ENCODE results near the gene MLF2. TPM values are rescaled to one million over a fixed set of nuclear protein-coding genes. Genes with fewer than 3 reads are reported as not detected.

The MLF2 gene
- total and polyA plus RNA-seq, 9 donors = 88.2 to 161 (median 146) TPM

GRCh38 chr12:6698352-6699046 lies 54.4 kb downstream of the MLF2 start:
- H3K27me3 ChIP-seq (ENCODE audit: control insufficient read depth, insufficient read depth, low read length) = peaks cover 40% of the 10 kb centered on the region
- H3K27ac ChIP-seq (ENCODE audit: low read length) = no peak overlapping the region
- no peaks in the 10 kb centered on the region for H3K36me3 ChIP-seq (ENCODE audit: control insufficient read depth, insufficient read depth, low read length)
- no peak for DNase-seq
- H3K4me1 ChIP-seq (ENCODE audit: control insufficient read depth, insufficient read depth, low read length) = peaks cover 10% of the 10 kb centered on the region
- 69% methylated on average over 6 of the region's 8 CpGs for WGBS (ENCODE audit: insufficient coverage)
- H3K4me3 ChIP-seq (ENCODE audit: low read length) = no peak overlapping the region
- H3K9me3 ChIP-seq (replicated peaks; ENCODE audit: control insufficient read depth, low read depth, low read length) = no peaks in the 10 kb centered on the region

Other genes starting within 250 kb of the MLF2 start
- 4,312 TPM for gene GAPDH, start 218.6 kb downstream of the MLF2 start, total RNA-seq
- gene GAPDH, start 218.6 kb downstream of the MLF2 start, polyA plus RNA-seq (ENCODE audit: insufficient read depth in 1 of 8, insufficient read length in 8 of 8, low replicate concordance in 1 of 8) = 1,000 to 10,000 TPM; 2,917 to 5,100 (median 3,934) TPM
- gene IFFO1, start 197.1 kb downstream of the MLF2 start, total RNA-seq = 20.1 TPM
- 10 to 100 TPM; 26.2 to 40.4 (median 34.7) TPM for gene IFFO1, start 197.1 kb downstream of the MLF2 start, polyA plus RNA-seq (ENCODE audit: insufficient read depth in 1 of 8, insufficient read length in 8 of 8, low replicate concordance in 1 of 8)
- 23.1 TPM for gene NOP2, start 184.8 kb downstream of the MLF2 start, total RNA-seq
- 10 to 100 TPM; 19.2 to 33.1 (median 26.1) TPM for gene NOP2, start 184.8 kb downstream of the MLF2 start, polyA plus RNA-seq (ENCODE audit: insufficient read depth in 1 of 8, insufficient read length in 8 of 8, low replicate concordance in 1 of 8)
- 142 TPM for gene CHD4, start 145.8 kb downstream of the MLF2 start, total RNA-seq
- 100 to 1,000 TPM; 138 to 193 (median 174) TPM for gene CHD4, start 145.8 kb downstream of the MLF2 start, polyA plus RNA-seq (ENCODE audit: insufficient read depth in 1 of 8, insufficient read length in 8 of 8, low replicate concordance in 1 of 8)
- gene LPAR5, start 117.2 kb downstream of the MLF2 start, total RNA-seq = 0.58 TPM
- 1 to 10 TPM; 1.0 to 2.9 (median 1.6) TPM for gene LPAR5, start 117.2 kb downstream of the MLF2 start, polyA plus RNA-seq (ENCODE audit: insufficient read depth in 1 of 8, insufficient read length in 8 of 8, low replicate concordance in 1 of 8)
- gene ACRBP, start 105.7 kb downstream of the MLF2 start, total RNA-seq = 1.4 TPM
- 1 to 10 TPM; 1.7 to 4.3 (median 2.3) TPM for gene ACRBP, start 105.7 kb downstream of the MLF2 start, polyA plus RNA-seq (ENCODE audit: insufficient read depth in 1 of 8, insufficient read length in 8 of 8, low replicate concordance in 1 of 8)
- 59.5 TPM for gene ING4, start 90.0 kb downstream of the MLF2 start, total RNA-seq
- gene ING4, start 90.0 kb downstream of the MLF2 start, polyA plus RNA-seq (ENCODE audit: insufficient read depth in 1 of 8, insufficient read length in 8 of 8, low replicate concordance in 1 of 8) = 10 to 100 TPM; 45.9 to 59.9 (median 54.3) TPM
- gene ZNF384, start 63.8 kb downstream of the MLF2 start, total RNA-seq = 18.2 TPM
- gene ZNF384, start 63.8 kb downstream of the MLF2 start, polyA plus RNA-seq (ENCODE audit: insufficient read depth in 1 of 8, insufficient read length in 8 of 8, low replicate concordance in 1 of 8) = 10 to 100 TPM; 36.9 to 57.9 (median 49.7) TPM
- 0.49 TPM for gene PIANP, start 52.3 kb downstream of the MLF2 start, total RNA-seq
- 1 to 10 TPM; 2.4 to 8.4 (median 5.6) TPM for gene PIANP, start 52.3 kb downstream of the MLF2 start, polyA plus RNA-seq (ENCODE audit: insufficient read depth in 1 of 8, insufficient read length in 8 of 8, low replicate concordance in 1 of 8)
- gene COPS7A, start 29.1 kb downstream of the MLF2 start, total RNA-seq = 53.6 TPM
- 10 to 100 TPM; 59.0 to 68.7 (median 64.7) TPM for gene COPS7A, start 29.1 kb downstream of the MLF2 start, polyA plus RNA-seq (ENCODE audit: insufficient read depth in 1 of 8, insufficient read length in 8 of 8, low replicate concordance in 1 of 8)
- 87.5 TPM for gene PTMS, start 13.2 kb upstream of the MLF2 start, total RNA-seq
- 100 to 1,000 TPM; 362 to 529 (median 482) TPM for gene PTMS, start 13.2 kb upstream of the MLF2 start, polyA plus RNA-seq (ENCODE audit: insufficient read depth in 1 of 8, insufficient read length in 8 of 8, low replicate concordance in 1 of 8)
- 0.18 TPM for gene LAG3, start 19.4 kb upstream of the MLF2 start, total RNA-seq
- gene LAG3, start 19.4 kb upstream of the MLF2 start, polyA plus RNA-seq (ENCODE audit: insufficient read depth in 1 of 8, insufficient read length in 8 of 8, low replicate concordance in 1 of 8) = 1 to 10 TPM in 3 of 8 donors, under 1 TPM in 5; 0.42 to 1.2 (median 0.67) TPM
- 3.1 TPM for gene CD4, start 36.4 kb upstream of the MLF2 start, total RNA-seq
- 1 to 10 TPM; 5.0 to 9.7 (median 7.0) TPM for gene CD4, start 36.4 kb upstream of the MLF2 start, polyA plus RNA-seq (ENCODE audit: insufficient read depth in 1 of 8, insufficient read length in 8 of 8, low replicate concordance in 1 of 8)
- 11.3 TPM for gene GPR162, start 68.7 kb upstream of the MLF2 start, total RNA-seq
- gene GPR162, start 68.7 kb upstream of the MLF2 start, polyA plus RNA-seq (ENCODE audit: insufficient read depth in 1 of 8, insufficient read length in 8 of 8, low replicate concordance in 1 of 8) = 10 to 100 TPM; 16.3 to 27.3 (median 20.6) TPM
- 23.1 TPM for gene P3H3, start 75.3 kb upstream of the MLF2 start, total RNA-seq
- gene P3H3, start 75.3 kb upstream of the MLF2 start, polyA plus RNA-seq (ENCODE audit: insufficient read depth in 1 of 8, insufficient read length in 8 of 8, low replicate concordance in 1 of 8) = 10 to 100 TPM; 33.6 to 70.5 (median 46.5) TPM
- 4.7 TPM for gene GNB3, start 87.8 kb upstream of the MLF2 start, total RNA-seq
- gene GNB3, start 87.8 kb upstream of the MLF2 start, polyA plus RNA-seq (ENCODE audit: insufficient read depth in 1 of 8, insufficient read length in 8 of 8, low replicate concordance in 1 of 8) = 10 to 100 TPM; 12.9 to 41.7 (median 22.8) TPM
- 14.0 TPM for gene CDCA3, start 98.1 kb upstream of the MLF2 start, total RNA-seq
- gene CDCA3, start 98.1 kb upstream of the MLF2 start, polyA plus RNA-seq (ENCODE audit: insufficient read depth in 1 of 8, insufficient read length in 8 of 8, low replicate concordance in 1 of 8) = 10 to 100 TPM; 16.4 to 27.6 (median 21.3) TPM
- gene USP5, start 99.0 kb upstream of the MLF2 start, total RNA-seq = 60.2 TPM
- gene USP5, start 99.0 kb upstream of the MLF2 start, polyA plus RNA-seq (ENCODE audit: insufficient read depth in 1 of 8, insufficient read length in 8 of 8, low replicate concordance in 1 of 8) = 10 to 100 TPM; 56.2 to 73.9 (median 65.9) TPM
- 1,287 TPM for gene TPI1, start 114.4 kb upstream of the MLF2 start, total RNA-seq
- gene TPI1, start 114.4 kb upstream of the MLF2 start, polyA plus RNA-seq (ENCODE audit: insufficient read depth in 1 of 8, insufficient read length in 8 of 8, low replicate concordance in 1 of 8) = 1,000 to 10,000 TPM in 1 of 8 donors, 100 to 1,000 TPM in 7; 707 to 1,049 (median 940) TPM
- 3.2 TPM for gene SPSB2, start 120.2 kb upstream of the MLF2 start, total RNA-seq
- gene SPSB2, start 120.2 kb upstream of the MLF2 start, polyA plus RNA-seq (ENCODE audit: insufficient read depth in 1 of 8, insufficient read length in 8 of 8, low replicate concordance in 1 of 8) = 1 to 10 TPM; 3.9 to 8.4 (median 6.8) TPM
- 5.7 TPM for gene LRRC23, start 151.7 kb upstream of the MLF2 start, total RNA-seq
- 10 to 100 TPM in 5 of 8 donors, 1 to 10 TPM in 3; 6.8 to 13.7 (median 11.0) TPM for gene LRRC23, start 151.7 kb upstream of the MLF2 start, polyA plus RNA-seq (ENCODE audit: insufficient read depth in 1 of 8, insufficient read length in 8 of 8, low replicate concordance in 1 of 8)
- 4.3 TPM for gene ENO2, start 161.4 kb upstream of the MLF2 start, total RNA-seq
- gene ENO2, start 161.4 kb upstream of the MLF2 start, polyA plus RNA-seq (ENCODE audit: insufficient read depth in 1 of 8, insufficient read length in 8 of 8, low replicate concordance in 1 of 8) = 10 to 100 TPM in 1 of 8 donors, 1 to 10 TPM in 7; 6.4 to 10.2 (median 7.5) TPM
- 11.1 TPM for gene ATN1, start 174.8 kb upstream of the MLF2 start, total RNA-seq
- gene ATN1, start 174.8 kb upstream of the MLF2 start, polyA plus RNA-seq (ENCODE audit: insufficient read depth in 1 of 8, insufficient read length in 8 of 8, low replicate concordance in 1 of 8) = 100 to 1,000 TPM in 1 of 8 donors, 10 to 100 TPM in 7; 65.4 to 101 (median 90.2) TPM
- not detected for gene RNU7-1, start 190.7 kb upstream of the MLF2 start, total RNA-seq
- gene RNU7-1, start 190.7 kb upstream of the MLF2 start, polyA plus RNA-seq (ENCODE audit: insufficient read depth in 1 of 8, insufficient read length in 8 of 8, low replicate concordance in 1 of 8) = not detected
- 350 TPM for gene C12orf57, start 190.9 kb upstream of the MLF2 start, total RNA-seq
- 100 to 1,000 TPM; 135 to 200 (median 182) TPM for gene C12orf57, start 190.9 kb upstream of the MLF2 start, polyA plus RNA-seq (ENCODE audit: insufficient read depth in 1 of 8, insufficient read length in 8 of 8, low replicate concordance in 1 of 8)
- gene PTPN6, start 198.2 kb upstream of the MLF2 start, total RNA-seq = 5.8 TPM
- 1 to 10 TPM; 4.0 to 8.1 (median 6.0) TPM for gene PTPN6, start 198.2 kb upstream of the MLF2 start, polyA plus RNA-seq (ENCODE audit: insufficient read depth in 1 of 8, insufficient read length in 8 of 8, low replicate concordance in 1 of 8)
- 301 TPM for gene PHB2, start 217.5 kb upstream of the MLF2 start, total RNA-seq
- gene PHB2, start 217.5 kb upstream of the MLF2 start, polyA plus RNA-seq (ENCODE audit: insufficient read depth in 1 of 8, insufficient read length in 8 of 8, low replicate concordance in 1 of 8) = 100 to 1,000 TPM; 285 to 322 (median 310) TPM
- gene EMG1, start 217.8 kb upstream of the MLF2 start, total RNA-seq = 38.0 TPM
- 10 to 100 TPM; 27.6 to 32.9 (median 30.6) TPM for gene EMG1, start 217.8 kb upstream of the MLF2 start, polyA plus RNA-seq (ENCODE audit: insufficient read depth in 1 of 8, insufficient read length in 8 of 8, low replicate concordance in 1 of 8)

Measured in muscle of leg (tissue), 11 donors.